ENCODE measurements around the gene SLC25A14.
"Not testable (repeated sequence)": the region's sequence is repeated elsewhere in the genome, so short reads cannot be mapped to it uniquely, and the experiment has no call there.

Gene SLC25A14

GRCh38 chrX:130339408-130340222 is at the start of gene SLC25A14:
Gene SLC25A14 (plus strand): TSS chrX:130339919. CDS start chrX:130340279, 360 bp downstream.
- DNase-seq (ENCODE audit: low spot score), result peak; percentile 49

- no peak for DNase-seq (ENCODE audit: low spot score)
Observed at GRCh38 chrX:130295519-130296296, 44.0 kb upstream of the SLC25A14 start.

DNA sequence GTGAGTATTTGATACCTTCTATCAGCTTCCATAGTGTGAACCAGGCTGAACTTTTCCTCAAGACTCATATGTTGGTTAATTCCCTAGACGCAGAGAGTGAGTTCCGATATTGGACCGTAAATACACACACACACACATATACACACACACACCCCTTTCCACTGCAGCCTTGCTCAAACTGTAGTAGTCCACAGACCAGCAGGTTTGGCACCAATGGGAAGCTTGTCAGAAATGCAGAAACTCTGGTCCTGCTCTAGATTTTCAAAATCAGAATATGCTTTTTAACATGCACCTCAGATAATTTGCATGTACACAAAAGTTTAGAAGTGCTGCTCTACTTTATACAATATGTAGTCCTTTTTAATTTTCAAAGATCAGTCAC is 43.4 kb upstream of the SLC25A14 start:
- no peak for DNase-seq (ENCODE audit: low spot score)

- DNase-seq (ENCODE audit: low spot score), result no peak
Observed at GRCh38 chrX:130296743-130297142, 43.0 kb upstream of the SLC25A14 start.

- DNase-seq (ENCODE audit: low spot score), result no peak
Observed at GRCh38 chrX:130299279-130300009, 40.3 kb upstream of the SLC25A14 start.

DNA sequence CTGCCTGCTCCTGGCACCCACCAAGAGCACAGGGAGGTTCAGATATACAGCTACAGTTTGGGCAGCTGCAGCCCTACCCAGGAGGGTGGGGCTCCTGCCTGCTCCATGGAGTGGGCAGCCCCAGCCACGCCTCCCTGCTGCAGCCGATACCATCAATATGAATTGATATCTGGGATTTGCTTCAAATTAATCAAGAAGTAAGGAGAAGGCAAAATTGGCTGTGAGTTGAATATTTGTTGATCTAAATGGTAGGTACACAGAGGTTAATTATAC is 39.8 kb upstream of the SLC25A14 start:
- DNase-seq (ENCODE audit: low spot score), result no peak

- no peak for DNase-seq (ENCODE audit: low spot score)
Observed at GRCh38 chrX:130301405-130301804, 38.3 kb upstream of the SLC25A14 start.

- DNase-seq (ENCODE audit: low spot score), result no peak
Observed at GRCh38 chrX:130301977-130302376, 37.7 kb upstream of the SLC25A14 start.

GRCh38 chrX:130304587-130305368 is 34.9 kb upstream of the SLC25A14 start:
- DNase-seq (ENCODE audit: low spot score), result no peak

DNA sequence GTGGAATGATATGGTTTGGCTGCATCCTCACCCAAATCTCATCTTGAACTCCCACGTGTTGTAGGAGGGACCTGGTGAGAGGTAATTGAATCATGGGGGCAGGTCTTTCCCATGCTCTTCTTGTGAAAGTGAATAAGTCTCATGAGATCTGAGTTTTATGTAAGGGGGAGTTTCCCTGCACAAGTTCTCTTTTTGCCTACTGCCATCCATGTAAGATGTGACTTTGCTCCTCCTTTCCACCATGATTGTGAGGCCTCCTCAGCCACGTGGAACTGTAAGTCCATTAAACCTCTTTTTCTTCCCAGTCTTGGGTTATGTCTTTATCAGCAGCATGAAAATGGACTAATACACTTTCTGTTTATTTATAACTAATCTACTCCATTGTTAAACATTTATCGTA is 19.8 kb upstream of the SLC25A14 start:
- not testable (repeated sequence) for DNase-seq (ENCODE audit: low spot score)

DNA sequence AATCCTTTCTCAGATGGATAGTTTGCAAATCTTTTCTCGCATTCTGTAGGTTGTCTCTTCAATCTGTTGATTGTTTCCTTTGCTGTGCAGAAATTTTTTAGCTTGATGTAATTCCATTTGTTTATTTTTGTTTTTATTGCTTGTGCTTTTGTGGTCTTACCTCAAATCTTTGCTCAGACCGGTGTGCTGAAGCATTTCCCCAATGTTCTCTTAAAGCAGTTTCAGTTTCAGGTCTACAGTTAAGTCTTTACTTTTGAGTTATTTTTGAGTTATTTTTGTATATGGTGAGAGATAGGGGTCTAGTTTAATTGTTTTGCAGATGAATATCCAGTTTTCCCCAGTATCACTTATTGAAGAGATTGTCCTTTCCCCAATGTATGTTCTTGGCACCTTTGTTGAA is 18.2 kb upstream of the SLC25A14 start:
- no peak for DNase-seq (ENCODE audit: low spot score)

GRCh38 chrX:130330146-130330545 is 9.6 kb upstream of the SLC25A14 start:
- no peak for DNase-seq (ENCODE audit: low spot score)

DNA sequence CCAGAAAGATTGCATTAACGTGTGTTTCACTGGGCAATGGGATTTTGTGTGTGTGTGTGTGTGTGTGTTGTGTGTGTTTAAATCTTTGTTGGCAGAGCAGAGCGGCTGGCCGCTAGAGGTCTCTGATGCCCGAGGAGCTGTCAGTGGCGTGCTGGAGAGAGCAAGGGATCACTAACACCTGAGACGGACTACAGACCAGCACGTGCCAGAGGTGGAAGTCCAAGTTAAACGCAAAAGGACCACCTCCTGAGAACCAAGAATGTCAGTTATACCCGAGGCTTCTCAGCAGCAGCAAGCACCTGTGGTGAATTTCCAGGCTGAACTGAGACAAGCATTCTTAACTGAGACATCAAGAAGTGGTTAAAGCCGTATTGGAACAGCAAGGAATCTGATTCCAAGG is 9.0 kb upstream of the SLC25A14 start:
- peak; percentile 9 for DNase-seq (ENCODE audit: low spot score)

DNA sequence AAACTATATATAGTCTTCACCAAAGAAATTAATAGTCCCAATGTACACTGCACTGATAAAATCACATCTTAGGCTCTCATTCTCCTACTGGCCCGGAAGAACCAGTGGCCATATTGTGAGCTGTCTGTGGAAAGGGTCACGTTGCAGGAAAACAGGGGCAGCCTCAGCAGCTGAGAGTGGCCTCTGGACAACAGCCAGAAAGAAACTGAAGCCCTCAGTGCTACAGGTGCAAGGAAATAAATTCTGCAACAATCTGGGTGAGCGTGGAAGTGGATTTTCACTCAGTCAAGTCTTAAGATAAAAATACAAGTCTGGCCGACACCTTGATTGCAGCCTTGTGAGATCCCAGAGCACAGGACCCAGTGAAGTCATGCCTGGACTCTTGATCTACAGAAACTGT is 3.2 kb upstream of the SLC25A14 start:
- no peak for DNase-seq (ENCODE audit: low spot score)

DNA sequence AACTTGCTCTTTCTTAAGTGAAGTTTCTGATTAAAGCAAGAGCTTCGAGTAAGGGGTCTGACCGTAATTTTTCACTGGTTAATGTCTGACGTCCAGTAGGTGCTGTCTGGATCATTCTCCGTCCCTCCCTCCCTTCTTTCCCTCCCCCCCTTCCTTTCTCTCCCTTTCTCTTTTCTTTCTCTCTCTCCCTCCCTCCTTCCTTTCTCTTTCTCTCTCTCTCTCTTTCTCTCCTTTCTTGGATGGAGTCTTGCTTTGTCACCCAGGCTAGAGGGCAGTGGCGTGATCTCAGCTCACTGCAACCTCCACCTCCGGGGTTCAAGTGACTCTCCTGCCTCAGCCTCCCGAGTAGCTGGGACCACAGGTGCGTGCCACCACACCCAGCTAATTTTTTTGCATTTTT is 850 bp upstream of the SLC25A14 start:
- not testable (repeated sequence) for DNase-seq (ENCODE audit: low spot score)

DNA sequence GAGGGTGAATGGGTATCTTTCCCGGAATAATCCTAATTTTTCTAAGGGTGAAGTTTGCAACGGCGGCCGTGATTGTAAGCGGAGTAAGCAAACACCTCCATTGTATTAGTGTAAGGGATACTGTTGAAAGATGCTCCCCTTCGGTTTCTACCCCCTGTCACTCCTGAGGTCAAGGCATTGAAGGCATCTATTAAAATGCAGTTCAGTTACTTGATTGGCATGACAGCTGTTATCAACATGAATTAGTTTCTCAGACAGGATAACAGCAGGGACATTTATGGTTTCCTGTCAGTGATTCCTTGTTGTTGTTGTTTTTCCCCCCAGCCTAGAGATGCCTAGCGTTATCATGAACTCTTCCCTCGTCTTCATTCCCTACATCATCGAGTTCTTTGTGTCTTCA is 552 bp downstream of the SLC25A14 start:
- no peak for DNase-seq (ENCODE audit: low spot score)

DNA sequence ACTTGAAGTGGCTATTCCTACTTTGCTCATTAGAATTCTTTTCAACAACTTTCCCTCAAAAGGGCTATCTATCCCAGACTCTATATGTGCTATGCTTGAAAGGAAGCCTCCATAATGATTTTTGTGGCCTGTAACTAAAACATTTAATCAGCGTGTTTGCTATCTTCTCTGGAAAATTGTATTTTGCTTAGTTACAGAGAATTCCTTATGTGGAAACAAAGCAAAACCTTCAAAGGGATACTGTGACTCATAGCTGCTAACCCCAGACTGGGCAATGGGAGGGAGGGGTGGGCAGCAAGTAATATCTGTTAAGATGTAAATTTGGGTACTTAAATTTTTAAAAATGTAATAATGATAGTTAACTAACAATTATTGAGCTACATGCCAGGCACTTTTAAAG is 3.7 kb downstream of the SLC25A14 start:
- no peak for DNase-seq (ENCODE audit: low spot score)

DNA sequence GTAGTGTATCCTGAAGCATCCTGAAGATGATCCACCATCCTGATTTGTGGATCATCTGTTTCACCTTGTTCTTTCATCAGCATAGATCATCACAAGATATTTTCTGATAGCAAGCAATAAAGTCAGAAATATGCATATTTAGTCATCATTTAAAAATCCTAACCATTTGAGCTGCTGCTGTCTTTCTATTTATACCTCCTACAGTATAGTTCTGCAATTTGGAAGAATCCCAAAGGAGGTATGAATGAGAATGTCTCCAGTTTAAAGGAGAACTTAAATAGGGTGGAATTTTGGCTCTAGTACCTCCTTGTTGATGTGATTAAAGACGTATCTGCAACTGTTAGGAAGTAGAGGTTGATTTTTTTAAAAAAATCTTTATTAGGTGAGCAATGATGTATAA is 7.6 kb downstream of the SLC25A14 start:
- DNase-seq (ENCODE audit: low spot score), result no peak

GRCh38 chrX:130351567-130351966 is 11.8 kb downstream of the SLC25A14 start:
- no peak for DNase-seq (ENCODE audit: low spot score)

DNA sequence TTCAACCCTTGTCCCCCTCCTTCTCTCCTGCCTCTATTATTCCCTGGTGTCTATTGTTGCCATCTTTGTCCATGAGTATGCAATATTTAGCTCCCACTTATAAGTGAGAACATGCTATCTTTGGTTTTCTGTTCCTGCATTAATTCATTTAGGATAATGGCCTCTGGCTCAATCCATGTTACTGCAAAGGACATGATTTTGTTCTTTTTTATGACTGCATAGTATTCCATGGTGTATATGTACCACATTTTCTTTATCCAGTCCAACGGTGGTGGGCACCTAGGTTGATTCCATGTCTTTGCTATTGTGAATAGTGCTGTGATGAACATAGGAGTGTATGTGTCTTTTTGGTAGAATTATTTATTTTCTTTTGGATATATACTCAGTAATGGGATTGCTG is 12.3 kb downstream of the SLC25A14 start:
- not testable (repeated sequence) for DNase-seq (ENCODE audit: low spot score)

DNA sequence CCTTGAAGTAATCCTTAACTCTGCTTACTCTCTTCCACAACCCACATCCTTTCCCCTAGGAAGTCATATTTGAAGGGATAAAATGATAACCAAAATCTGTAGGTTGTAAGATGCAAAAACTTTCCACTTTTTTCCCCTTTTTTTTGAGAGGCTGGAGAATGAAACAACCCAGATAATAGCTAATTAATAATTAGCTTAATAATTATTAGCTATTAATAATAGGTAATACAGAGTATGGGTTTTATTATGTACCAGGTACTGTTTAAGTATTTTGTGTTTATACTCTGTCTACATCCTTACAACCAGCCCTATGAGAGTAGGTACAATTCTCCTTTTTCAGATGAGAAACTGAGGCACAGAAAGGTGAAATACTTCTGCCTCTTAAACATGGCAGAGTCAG is 36.4 kb downstream of the SLC25A14 start:
- DNase-seq (ENCODE audit: low spot score), result no peak

DNA sequence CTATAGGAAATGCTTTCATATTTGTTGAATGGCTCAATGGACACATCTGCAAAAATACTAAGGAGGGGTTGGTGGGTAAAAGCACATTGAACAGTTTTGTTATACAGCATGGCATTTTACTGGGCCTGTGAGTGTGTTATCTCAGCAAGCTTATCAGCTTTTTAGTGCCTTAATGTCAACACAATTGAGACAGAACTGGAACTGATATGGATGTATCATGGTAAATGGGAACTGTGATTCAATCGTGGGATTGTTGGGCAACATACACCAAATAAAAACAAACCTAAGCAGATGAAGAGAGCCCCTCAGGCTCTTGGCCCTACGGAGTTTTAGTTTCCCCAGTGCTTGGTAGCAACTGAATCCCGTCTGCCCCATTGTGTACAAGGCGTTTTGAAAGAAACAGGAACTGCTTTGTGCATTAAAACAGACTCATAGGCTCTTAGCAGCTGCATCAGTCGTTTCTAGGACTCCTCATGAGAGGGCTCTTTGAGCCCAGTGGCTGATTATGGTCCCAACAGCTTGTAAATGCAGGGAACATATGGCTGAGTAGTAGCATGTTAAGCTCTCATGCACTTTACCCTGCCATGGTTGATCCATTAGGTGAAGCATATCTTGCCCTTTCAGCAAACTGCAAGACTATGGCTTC is 38.4 kb downstream of the SLC25A14 start:
- DNase-seq (ENCODE audit: low spot score), result no peak
